Measurements from ENCODE around the gene ZNF804A.

DNA sequence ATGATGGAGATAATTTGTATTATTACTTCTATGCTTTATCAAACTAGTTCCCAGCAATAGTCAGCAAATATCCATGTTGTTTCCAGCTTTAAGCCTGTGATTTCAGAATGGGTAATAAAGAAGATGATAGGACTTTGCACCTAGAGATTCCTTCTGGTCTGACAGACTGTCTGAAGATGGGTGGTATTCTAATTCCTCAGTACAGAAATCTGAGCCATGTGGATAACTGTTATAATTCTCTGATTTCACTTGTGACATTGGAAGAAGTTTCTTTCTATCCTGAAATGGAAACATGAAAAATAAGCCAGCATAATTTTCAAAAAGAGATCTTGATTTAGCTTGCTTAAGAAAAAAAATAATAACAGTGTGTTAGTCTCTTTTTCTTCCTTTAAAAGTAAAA, 130.1 kb downstream of the ZNF804A start:
- TF ChIP-seq CTCF (IDR thresholded peaks at IDR 0.05; ENCODE audit: insufficient read depth, low read depth, low read length) (no peak), EZH2 (IDR thresholded peaks at IDR 0.05; ENCODE audit: insufficient read depth, low read length) (no peak)

Measured in astrocyte (in vitro differentiated cells and primary cell).